GM19455 (cell line): ENCODE measurements around the gene TMPRSS4.

Experiments used
- ATAC-seq: cut with Tn5 transposase; IDR thresholded peaks from one replicate; pipeline ENCODE4 v1.9.1; 2021; ENCODE audit not compliant: unreplicated experiment

The TMPRSS4 gene

GRCh38 chr11:118152020-118152551, 75.2 kb downstream of the TMPRSS4 start:
- ATAC-seq, result no peak

DNA sequence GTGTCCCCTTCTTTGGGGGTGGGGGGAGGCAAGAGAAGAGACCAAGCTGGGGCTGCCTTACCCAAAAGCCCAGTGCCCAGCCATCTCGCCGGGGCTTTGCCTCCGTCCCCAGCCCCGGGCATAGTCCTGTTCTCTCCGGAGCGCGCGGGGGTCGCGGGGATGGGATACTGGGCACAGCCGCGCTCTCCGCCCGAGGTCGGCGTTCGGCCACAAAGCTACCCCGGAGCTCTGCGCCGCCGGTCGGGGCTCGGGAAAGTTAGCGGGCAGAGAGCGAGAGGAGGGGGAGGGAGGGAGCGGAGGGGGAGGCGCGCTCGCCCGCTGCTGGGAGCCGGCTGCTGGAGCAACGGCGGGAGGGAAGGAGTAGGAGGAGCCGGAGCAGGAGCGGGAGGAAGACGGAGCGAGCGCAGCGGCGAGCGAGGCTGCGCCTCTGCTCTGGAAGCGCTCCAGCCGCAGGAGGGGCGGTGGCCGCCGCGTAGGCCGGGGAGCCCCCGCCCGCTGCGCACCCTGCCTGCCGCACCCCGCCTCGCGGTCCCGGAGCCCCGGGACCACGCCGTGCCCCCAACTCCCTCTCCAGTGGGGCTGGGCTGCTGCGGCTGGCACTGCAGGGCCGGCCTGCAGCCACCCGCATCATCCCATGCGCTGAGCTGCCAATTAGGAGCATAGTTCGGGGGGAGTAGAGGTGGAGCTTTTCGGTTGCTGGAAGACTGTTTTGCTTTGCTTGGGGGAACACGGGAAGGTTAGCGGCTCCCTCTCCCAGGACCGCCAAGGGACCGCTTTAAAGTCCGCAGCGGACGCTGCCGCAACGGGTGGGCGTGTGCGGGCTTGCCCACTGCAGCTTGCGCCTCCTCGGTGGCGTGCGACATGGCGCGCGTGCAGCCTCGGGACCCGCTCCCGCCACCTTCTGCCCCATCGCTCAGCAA, 75.9 kb downstream of the TMPRSS4 start, which contains the start of gene SCN4B:
TSS of gene SCN4B (minus strand) at position 272 of the 920 bp plus-strand sequence. CDS start at position 122, 150 bp downstream.
- ATAC-seq, result no peak

GRCh38 chr11:118153516-118153915, 76.6 kb downstream of the TMPRSS4 start:
- ATAC-seq, result no peak

- ATAC-seq, result no peak
Measured at GRCh38 chr11:118153976-118154375, 77.1 kb downstream of the TMPRSS4 start.

DNA sequence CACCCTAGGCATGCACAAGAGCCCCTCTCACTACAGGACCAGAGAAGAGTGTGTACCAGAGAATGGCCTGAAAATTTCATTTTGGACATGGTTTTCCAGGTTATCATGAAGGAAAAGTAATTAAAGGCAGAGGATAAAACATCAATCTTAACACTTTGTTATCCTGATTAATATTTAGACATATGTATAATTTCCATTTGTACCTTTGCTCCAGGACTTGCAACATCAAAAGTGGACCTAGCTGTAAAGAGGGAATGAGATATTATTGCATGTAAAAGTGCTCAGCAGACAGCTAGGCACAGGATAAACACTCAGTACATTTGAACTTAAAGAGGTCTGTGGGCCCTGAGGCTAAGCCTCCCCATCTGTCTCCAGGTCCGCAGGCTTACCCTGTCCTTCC, 77.8 kb downstream of the TMPRSS4 start:
- ATAC-seq, result no peak

DNA sequence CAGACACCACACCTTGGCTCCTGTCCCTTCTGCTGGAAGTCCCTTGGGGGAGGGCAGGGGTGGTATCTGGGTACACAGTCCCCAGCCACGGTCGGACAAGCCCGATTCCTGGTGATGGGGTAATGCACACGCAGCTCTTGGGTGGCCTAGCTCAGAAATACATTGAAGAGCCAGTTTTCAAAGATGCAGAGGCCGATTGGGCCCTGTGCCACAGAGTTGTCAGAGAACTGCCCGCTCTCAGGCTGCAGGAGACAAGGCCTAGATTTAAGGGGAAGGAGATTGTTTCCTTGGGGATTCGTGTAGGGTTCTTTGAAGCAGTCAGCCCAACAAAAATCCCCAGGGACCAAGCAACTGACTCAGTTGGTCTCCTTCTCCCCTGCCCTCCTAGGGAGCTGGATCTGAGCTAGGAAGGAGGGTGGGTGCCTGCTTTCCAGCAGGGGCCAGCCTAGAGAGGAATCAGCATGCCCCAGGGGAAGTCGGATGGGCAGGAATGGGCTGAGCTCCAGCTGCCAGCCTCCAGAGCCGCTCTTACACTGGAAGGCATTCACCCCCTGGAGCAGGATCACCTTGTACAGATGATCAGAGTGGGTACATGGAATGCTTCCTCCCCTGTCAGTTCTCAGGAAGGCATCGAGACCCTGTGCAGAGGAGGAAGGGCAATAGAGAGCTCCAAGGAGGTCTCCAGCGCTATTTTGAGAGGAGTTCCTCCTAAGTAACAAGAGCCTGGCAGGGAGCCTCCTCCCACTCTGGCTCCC, 79.1 kb downstream of the TMPRSS4 start:
- no peak for ATAC-seq

GRCh38 chr11:118156531-118157185, 79.8 kb downstream of the TMPRSS4 start:
- no peak for ATAC-seq

GRCh38 chr11:118157186-118157895, 80.5 kb downstream of the TMPRSS4 start:
- ATAC-seq, result no peak

DNA sequence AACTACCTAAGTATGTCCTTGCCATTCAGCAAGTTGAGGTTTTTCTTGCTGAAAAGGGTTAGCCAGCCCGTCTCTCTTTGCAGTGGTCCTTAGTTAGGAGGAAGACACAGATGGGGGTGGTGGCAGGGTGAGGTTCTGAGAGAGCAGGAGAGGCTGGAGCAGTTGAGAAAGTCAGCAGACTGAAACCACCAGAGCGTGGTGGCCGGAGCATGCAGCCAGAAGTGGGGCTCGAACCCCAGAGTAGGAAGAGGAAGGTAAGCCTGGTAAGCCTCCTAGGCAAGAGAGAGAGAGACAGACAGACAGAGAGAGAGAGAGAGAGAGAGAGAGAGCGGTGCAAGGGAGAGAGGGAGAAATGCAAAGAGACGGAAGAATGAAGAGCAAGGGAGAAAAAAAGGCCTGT, 84.9 kb downstream of the TMPRSS4 start:
- ATAC-seq, result no peak

- no peak for ATAC-seq
Measured at GRCh38 chr11:118162846-118163245, 86.0 kb downstream of the TMPRSS4 start.

GRCh38 chr11:118163494-118163893, 86.6 kb downstream of the TMPRSS4 start:
- no peak for ATAC-seq

- no peak for ATAC-seq
Measured at GRCh38 chr11:118164885-118165284, 88.0 kb downstream of the TMPRSS4 start.

- no peak for ATAC-seq
Measured at GRCh38 chr11:118166641-118167040, 89.8 kb downstream of the TMPRSS4 start.

GRCh38 chr11:118167253-118167652, 90.4 kb downstream of the TMPRSS4 start:
- no peak for ATAC-seq

DNA sequence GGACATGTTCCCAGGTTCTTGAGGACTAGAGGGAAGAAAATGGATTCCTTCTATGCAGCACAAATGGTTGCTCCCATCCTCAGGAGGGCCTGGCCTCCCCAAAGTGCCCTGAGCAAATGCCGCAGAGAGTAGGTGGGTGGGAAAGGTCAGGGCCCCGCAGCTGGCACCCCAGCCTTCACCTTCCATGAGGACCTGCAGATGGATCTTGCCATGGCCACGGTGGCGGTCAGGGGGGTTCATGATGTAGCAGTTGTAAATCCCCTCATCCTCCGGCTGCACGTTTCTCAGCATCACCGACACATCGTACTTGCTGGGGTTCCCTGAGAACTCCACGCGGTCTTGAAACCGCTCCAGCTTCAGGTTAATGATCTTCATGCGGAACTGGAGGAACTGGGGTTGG, 91.0 kb downstream of the TMPRSS4 start:
- no peak for ATAC-seq

- no peak for ATAC-seq
Measured at GRCh38 chr11:118168316-118168715, 91.4 kb downstream of the TMPRSS4 start.

- no peak for ATAC-seq
Measured at GRCh38 chr11:118168751-118169150, 91.9 kb downstream of the TMPRSS4 start.

GRCh38 chr11:118169300-118170140, 92.6 kb downstream of the TMPRSS4 start:
- ATAC-seq, result no peak

DNA sequence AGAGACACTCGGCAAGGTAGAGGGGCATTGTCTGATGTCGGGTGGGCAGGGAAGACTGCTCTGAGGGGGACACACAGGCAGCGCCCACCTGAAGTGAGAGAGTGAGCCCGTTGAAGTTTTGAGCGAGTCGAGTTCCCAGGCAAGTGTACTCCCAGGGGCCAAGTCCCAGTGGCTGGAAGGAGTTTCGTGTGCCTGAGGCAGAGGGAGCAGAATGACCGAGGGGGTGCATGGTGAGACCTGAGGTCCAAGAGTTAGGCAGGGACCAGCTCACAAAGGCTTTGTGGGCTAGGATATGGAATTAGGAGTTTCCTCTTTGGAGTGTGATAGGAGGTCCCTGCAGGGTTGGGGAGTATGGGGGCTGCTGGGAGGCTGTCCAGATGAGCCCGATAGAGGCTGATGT, 93.4 kb downstream of the TMPRSS4 start:
- no peak for ATAC-seq

DNA sequence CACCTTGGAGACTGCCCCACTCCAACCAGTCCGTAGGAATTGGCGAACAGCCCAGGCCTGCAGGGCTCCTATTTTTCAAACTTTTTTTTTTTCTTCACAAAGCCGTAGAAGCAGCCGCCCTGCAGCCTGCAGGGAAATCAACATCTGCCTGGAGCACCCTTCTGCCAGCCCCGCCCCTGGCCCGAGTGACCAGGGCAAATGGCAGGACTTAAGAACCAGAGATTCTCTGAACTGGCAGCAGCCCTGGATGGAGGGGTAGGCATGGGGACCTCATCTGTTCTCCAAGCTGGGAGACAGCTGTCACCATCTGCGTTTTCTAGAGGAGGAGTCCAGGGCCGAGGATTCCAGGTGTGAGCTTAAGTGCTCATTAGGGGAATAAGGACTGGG, 94.0 kb downstream of the TMPRSS4 start:
- ATAC-seq, result no peak
